SK-N-SH treated with all-trans-retinoic acid at 6 μM for 48 hours (cell line): ENCODE data around the gene OTUD3.
"Not testable (repeated sequence)": the region's sequence is repeated elsewhere in the genome, so short reads cannot be mapped to it uniquely, and the experiment has no call there.

Experiments used
- ATAC-seq: fragments of 200-7000 bp; cut with Tn5 transposase; 3 replicates; pipeline ENCODE4 v1.9.1; 2020; ENCODE audit warnings: mild to moderate bottlenecking, moderate library complexity
- BACH2 ChIP-seq: fragments of 250-450 bp; sonication (Bioruptor Pico); IDR thresholded peaks from 2 replicates; pipeline ENCODE4 v1.9.0; 2021; ENCODE audit warnings: mild to moderate bottlenecking, borderline replicate concordance
- CREB5 ChIP-seq: fragments of 250-450 bp; sonication (Bioruptor Pico); IDR thresholded peaks from 2 replicates; pipeline ENCODE4 v1.5.1; 2020; ENCODE audit warnings: low read depth, mild to moderate bottlenecking, moderate library complexity
- CSDC2 ChIP-seq: fragments of 250-450 bp; sonication (Bioruptor Pico); IDR thresholded peaks from 2 replicates; pipeline ENCODE4 v1.5.0; 2020; ENCODE audit warnings: mild to moderate bottlenecking, moderate library complexity
- ESRRG ChIP-seq: fragments of 250-450 bp; sonication (Bioruptor Pico); IDR thresholded peaks from 2 replicates; pipeline ENCODE4 v1.6.1; 2021; ENCODE audit warnings: mild to moderate bottlenecking
- GLIS3 ChIP-seq: fragments of 250-450 bp; sonication (Bioruptor Pico); IDR thresholded peaks from 2 replicates; pipeline ENCODE4 v1.5.0; 2020; ENCODE audit warnings: mild to moderate bottlenecking, moderate library complexity
- OSR1 ChIP-seq: fragments of 250-450 bp; sonication (Bioruptor Pico); IDR thresholded peaks from 2 replicates; pipeline ENCODE4 v1.8.0; 2022; ENCODE audit warnings: moderate library complexity, mild to moderate bottlenecking, inconsistent platforms
- PATZ1 ChIP-seq: fragments of 250-450 bp; sonication (Bioruptor Pico); IDR thresholded peaks from 2 replicates; pipeline ENCODE4 v1.8.0; 2020; ENCODE audit warnings: mild to moderate bottlenecking, moderate library complexity, borderline replicate concordance
- POU6F1 ChIP-seq: fragments of 250-450 bp; sonication (Bioruptor Pico); IDR thresholded peaks from 2 replicates; pipeline ENCODE4 v1.8.0; 2021; ENCODE audit warnings: low read depth, mild to moderate bottlenecking, moderate library complexity, borderline replicate concordance
- PPARA ChIP-seq: fragments of 250-450 bp; sonication (Bioruptor Pico); IDR thresholded peaks from 2 replicates; pipeline ENCODE4 v1.5.0; 2020; ENCODE audit warnings: mild to moderate bottlenecking, borderline replicate concordance
- RARB ChIP-seq: fragments of 250-450 bp; sonication (Bioruptor Pico); IDR thresholded peaks from 2 replicates; pipeline ENCODE4 v1.8.0; 2021; ENCODE audit warnings: mild to moderate bottlenecking, moderate library complexity
- TCF4 ChIP-seq: fragments of 250-450 bp; sonication (Bioruptor Pico); IDR thresholded peaks from 2 replicates; pipeline ENCODE4 v1.8.0; 2021; ENCODE audit warnings: mild to moderate bottlenecking, moderate library complexity, borderline replicate concordance
- TOX ChIP-seq: fragments of 250-450 bp; sonication (Bioruptor Pico); IDR thresholded peaks from 2 replicates; pipeline ENCODE4 v1.8.0; 2021; ENCODE audit warnings: mild to moderate bottlenecking, moderate library complexity, borderline replicate concordance
- ZC3H10 ChIP-seq: fragments of 250-450 bp; sonication (Bioruptor Pico); IDR thresholded peaks from 2 replicates; pipeline ENCODE4 v1.5.1; 2021; ENCODE audit warnings: mild to moderate bottlenecking, moderate library complexity
- ZFP30 ChIP-seq: fragments of 450-650 bp; formaldehyde crosslinking; IDR thresholded peaks from 2 replicates; pipeline ENCODE4 v1.5.0; 2022; ENCODE audit warnings: mild to moderate bottlenecking, moderate library complexity
- ZNF565 ChIP-seq: fragments of 450-650 bp; formaldehyde crosslinking; conservative IDR thresholded peaks from 2 replicates; pipeline ENCODE4 v1.5.0; 2020; ENCODE audit warnings: low read depth, mild to moderate bottlenecking, moderate library complexity
- ZNF70 ChIP-seq: fragments of 450-650 bp; formaldehyde crosslinking; IDR thresholded peaks from 2 replicates; pipeline ENCODE4 v1.5.0; 2020; ENCODE audit warnings: mild to moderate bottlenecking, moderate library complexity

OTUD3 gene

GRCh38 chr1:19846338-19846737 is 35.9 kb upstream of the OTUD3 start:
- ATAC-seq = no peak
- TF ChIP-seq PPARA (CRISPR knock-in tag) (no peak), ZNF565 (CRISPR knock-in tag) (no peak), ZC3H10 (no peak), ZFP30 (CRISPR knock-in tag) (no peak), ZNF70 (CRISPR knock-in tag) (no peak)

GRCh38 chr1:19847334-19847733 is 34.9 kb upstream of the OTUD3 start:
- ATAC-seq = not testable (repeated sequence)

- not testable (repeated sequence) for ATAC-seq
Observed at GRCh38 chr1:19849307-19849706, 32.9 kb upstream of the OTUD3 start.

GRCh38 chr1:19850214-19850613 is 32.0 kb upstream of the OTUD3 start:
- TF ChIP-seq GLIS3 (CRISPR knock-in tag) (no peak), CREB5 (CRISPR knock-in tag) (no peak), OSR1 (CRISPR knock-in tag) (no peak), BACH2 (CRISPR knock-in tag) (no peak)
- ATAC-seq = no peak

- TF ChIP-seq RARB (CRISPR knock-in tag) (no peak), OSR1 (CRISPR knock-in tag) (no peak), ESRRG (CRISPR knock-in tag) (no peak), CREB5 (CRISPR knock-in tag) (no peak), PATZ1 (no peak), TCF4 (no peak)
- no peak for ATAC-seq
Observed at GRCh38 chr1:19852036-19852435, 30.2 kb upstream of the OTUD3 start.

- no peak for TF ChIP-seq OSR1 (CRISPR knock-in tag)
- TF ChIP-seq CREB5 (CRISPR knock-in tag) = no peak
- TF ChIP-seq CSDC2 (CRISPR knock-in tag) = no peak
- no peak for TF ChIP-seq ZNF70 (CRISPR knock-in tag)
- no peak for TF ChIP-seq PPARA (CRISPR knock-in tag)
- TF ChIP-seq GLIS3 (CRISPR knock-in tag) = no peak
- no peak for TF ChIP-seq ESRRG (CRISPR knock-in tag)
- no peak for TF ChIP-seq TOX (CRISPR knock-in tag)
- TF ChIP-seq, all 23 proteins: peak for 0
- no peak for ATAC-seq
Observed at GRCh38 chr1:19854866-19855265, 27.3 kb upstream of the OTUD3 start.

GRCh38 chr1:19858893-19859292 is 23.3 kb upstream of the OTUD3 start:
- ATAC-seq = no peak
- TF ChIP-seq GLIS3 (CRISPR knock-in tag) (no peak), ESRRG (CRISPR knock-in tag) (no peak), OSR1 (CRISPR knock-in tag) (no peak), ZC3H10 (no peak), POU6F1 (CRISPR knock-in tag) (no peak), CREB5 (CRISPR knock-in tag) (no peak), ZFP30 (CRISPR knock-in tag) (no peak), TOX (CRISPR knock-in tag) (no peak)
